A549 (cell line): ENCODE results near the gene PIGO. TPM values are rescaled to one million over a fixed set of nuclear protein-coding genes. Genes with fewer than 3 reads are reported as not detected.

Experiments
- ATAC-seq, 2 experiments: fragments of 200-7000 bp in 1 of 2; fragments of >200 bp in 1 of 2; cut with Nextera tagmentation in 1 of 2; cut with Tn5 transposase in 1 of 2; 3 replicates each; pipeline versions ENCODE4 v1.8.0 to v1.9.1; 2018 to 2020; ENCODE audit warnings: mild to moderate bottlenecking in 1 of 2, moderate library complexity in 1 of 2
- CTCF ChIA-PET: fragments of 300-600 bp; sonication (Branson Sonifier 250); formaldehyde crosslinking; extraction: SDS; loops from one replicate; lab custom pipeline; 2021; ENCODE audit warnings: antibody characterized with exemption, inconsistent platforms; lab: Yijun Ruan, JAX
- POLR2A ChIA-PET: fragments of 350-600 bp; formaldehyde crosslinking; extraction: SDS; loops from one replicate; lab custom pipeline; 2021; ENCODE audit warnings: antibody characterized with exemption, inconsistent platforms; lab: Yijun Ruan, JAX
- DNase-seq, 2 experiments: peaks; one replicate each; pipeline versions ENCODE4 v3.0.0 to v3.0.0-alpha.2; 2011 to 2016; ENCODE audit warnings: low read depth in 1 of 2, low spot score in 1 of 2
- FAIRE-seq: peaks from 2 replicates; lab custom pipeline; 2011; peaks lifted over from hg19 to GRCh38; lab: Jason Lieb, UNC
- H3K27ac ChIP-seq, 2 experiments: fragments of >200 bp; sonication (Bioruptor Twin); formaldehyde crosslinking; 3 replicates each; pipeline ENCODE4 v1.5.1; 2016 to 2017
- H3K4me1 ChIP-seq: fragments of >200 bp; sonication (Bioruptor Twin); formaldehyde crosslinking; 3 replicates; pipeline ENCODE4 v1.6.1; 2016
- H3K4me2 ChIP-seq: fragments of >200 bp; sonication (Bioruptor Twin); formaldehyde crosslinking; 3 replicates; pipeline ENCODE4 v1.6.1; 2016
- H3K4me3 ChIP-seq: fragments of >200 bp; sonication (Bioruptor Twin); formaldehyde crosslinking; 3 replicates; pipeline ENCODE4 v1.5.1; 2016
- H3K9me3 ChIP-seq: fragments of >200 bp; sonication (Bioruptor Twin); formaldehyde crosslinking; 3 replicates; pipeline ENCODE4 v1.6.1; 2016
- CHD4 ChIP-seq: fragments of 200-600 bp; sonication (generic); IDR thresholded peaks from 2 replicates; pipeline ENCODE4 v1.6.1; 2016; ENCODE audit warnings: antibody characterized with exemption, mild to moderate bottlenecking, borderline replicate concordance
- CTCF ChIP-seq: fragments of >200 bp; sonication (Bioruptor Twin); formaldehyde crosslinking; IDR thresholded peaks from 3 replicates; pipeline ENCODE4 v1.5.1; 2016
- EHMT2 ChIP-seq: fragments of 200-600 bp; sonication (generic); IDR thresholded peaks from 2 replicates; pipeline ENCODE4 v1.6.1; 2016; ENCODE audit warnings: antibody characterized with exemption, low read depth, mild to moderate bottlenecking, moderate library complexity
- FOSB ChIP-seq: fragments of 250-450 bp; sonication (Bioruptor Pico); IDR thresholded peaks from 2 replicates; pipeline ENCODE4 v1.5.0; 2020; ENCODE audit warnings: mild to moderate bottlenecking, moderate library complexity
- FOSL2 ChIP-seq, 2 experiments: fragments of 450-650 bp in 1 of 2; fragments of >200 bp in 1 of 2; sonication (Bioruptor Twin) in 1 of 2; formaldehyde crosslinking; IDR thresholded peaks; 2 replicates each; pipeline versions ENCODE4 v1.5.0 to v1.6.1; 2016 to 2020; ENCODE audit warnings: mild to moderate bottlenecking in 1 of 2, moderate library complexity in 1 of 2
- FOXS1 ChIP-seq: fragments of 250-450 bp; sonication (Bioruptor Pico); IDR thresholded peaks from 2 replicates; pipeline ENCODE4 v1.5.0; 2020; ENCODE audit warnings: mild to moderate bottlenecking, moderate library complexity
- HMGXB4 ChIP-seq: fragments of 250-450 bp; sonication (Bioruptor Pico); IDR thresholded peaks from 2 replicates; pipeline ENCODE4 v1.5.0; 2021; ENCODE audit warnings: mild to moderate bottlenecking, moderate library complexity, borderline replicate concordance
- HOXA7 ChIP-seq: fragments of 250-450 bp; sonication (Bioruptor Pico); IDR thresholded peaks from 2 replicates; pipeline ENCODE4 v1.5.0; 2020; ENCODE audit warnings: mild to moderate bottlenecking, moderate library complexity
- HOXB13 ChIP-seq: fragments of 250-450 bp; sonication (Bioruptor Pico); IDR thresholded peaks from 2 replicates; pipeline ENCODE4 v1.5.0; 2020; ENCODE audit warnings: low read depth, mild to moderate bottlenecking, moderate library complexity
- HOXB5 ChIP-seq: fragments of 250-450 bp; sonication (Bioruptor Pico); IDR thresholded peaks from 2 replicates; pipeline ENCODE4 v1.5.0; 2020; ENCODE audit warnings: mild to moderate bottlenecking, moderate library complexity
- JUN ChIP-seq, 2 experiments: fragments of >200 bp; sonication (Bioruptor Twin); formaldehyde crosslinking; IDR thresholded peaks; 2 replicates in 1 of 2; 3 replicates in 1 of 2; pipeline ENCODE4 v1.6.1; 2016 to 2017
- JUNB ChIP-seq: fragments of >200 bp; sonication (Bioruptor Twin); formaldehyde crosslinking; IDR thresholded peaks from 2 replicates; pipeline ENCODE4 v1.6.1; 2016
- NR3C1 ChIP-seq: fragments of >200 bp; sonication (Bioruptor Twin); formaldehyde crosslinking; IDR thresholded peaks from 3 replicates; pipeline ENCODE4 v1.6.1; 2017
- PHF8 ChIP-seq: fragments of 200-600 bp; sonication (generic); IDR thresholded peaks from 2 replicates; pipeline ENCODE4 v1.6.1; 2016; ENCODE audit warnings: low read depth, mild to moderate bottlenecking, antibody characterized with exemption, moderate library complexity, borderline replicate concordance
- POLR2AphosphoS2 ChIP-seq: conservative IDR thresholded peaks from 2 replicates; pipeline ENCODE4 v1.6.1; 2012; ENCODE audit warnings: low read length, improper control_type of control experiment, inconsistent platforms
- REST ChIP-seq: fragments of 200-600 bp; sonication (generic); IDR thresholded peaks from 2 replicates; pipeline ENCODE4 v1.6.1; 2016; ENCODE audit warnings: antibody characterized with exemption, mild to moderate bottlenecking, moderate library complexity
- RNF2 ChIP-seq: fragments of 200-600 bp; sonication (generic); IDR thresholded peaks from 2 replicates; pipeline ENCODE4 v1.6.1; 2016; ENCODE audit warnings: low read depth, mild to moderate bottlenecking, antibody characterized with exemption, moderate library complexity, borderline replicate concordance
- ZC3H11A ChIP-seq: fragments of 450-650 bp; IDR thresholded peaks from 2 replicates; pipeline ENCODE4 v1.6.1; 2014; ENCODE audit warnings: antibody characterized with exemption, mild to moderate bottlenecking
- ZFP36 ChIP-seq: fragments of 450-650 bp; IDR thresholded peaks from 2 replicates; pipeline ENCODE4 v1.6.1; 2014; ENCODE audit warnings: borderline replicate concordance; ENCODE audit not compliant: partially characterized antibody
- ZNF302 ChIP-seq: fragments of 250-450 bp; sonication (Bioruptor Pico); IDR thresholded peaks from 2 replicates; pipeline ENCODE4 v1.9.0; 2021; ENCODE audit warnings: inconsistent platforms, mild to moderate bottlenecking, moderate library complexity
- ZSCAN20 ChIP-seq: fragments of 250-450 bp; sonication (Bioruptor Pico); IDR thresholded peaks from 2 replicates; pipeline ENCODE4 v1.8.0; 2022; ENCODE audit warnings: mild to moderate bottlenecking, moderate library complexity
- WGBS: methylation state at CpG from one replicate; pipeline ENCODE4 v1.1.6; 2017; ENCODE audit errors: missing lambda C conversion rate; 5-methylcytosine and 5-hydroxymethylcytosine counted together
- polyA plus RNA-seq, 4 experiments: library from polyadenylated mRNA; depleted of rRNA in 3 of 4; stranded (reverse); fragments of >200 nt; fragmentation: RNase III in 1 of 4; extraction: RNeasy Plus Mini Kit Qiagen cat#74134 plus additional on column Dnase treatment in 1 of 4; gene quantifications; 2 replicates in 3 of 4; 3 replicates in 1 of 4; pipeline ENCODE4 v1.2.3, GENCODE V29; 2011 to 2017
- TF ChIP-seq, protein P1 (sequence below): IDR thresholded peaks from 2 replicates; pipeline ENCODE4 v1.6.1; 2012
- TF ChIP-seq, protein P2 (sequence below): fragments of 150-350 bp; IDR thresholded peaks from 2 replicates; pipeline ENCODE4 v1.6.1; 2014; ENCODE audit warnings: low read depth, mild to moderate bottlenecking, low read length
- TF ChIP-seq, protein P3 (sequence below): IDR thresholded peaks from 2 replicates; pipeline ENCODE4 v1.6.1; 2012; ENCODE audit warnings: low read depth, borderline replicate concordance

Gene PIGO
- polyA plus RNA-seq, 2 of the 4 experiments (the other 2 are of a cell fraction), result 47.0 to 50.4 TPM

DNA sequence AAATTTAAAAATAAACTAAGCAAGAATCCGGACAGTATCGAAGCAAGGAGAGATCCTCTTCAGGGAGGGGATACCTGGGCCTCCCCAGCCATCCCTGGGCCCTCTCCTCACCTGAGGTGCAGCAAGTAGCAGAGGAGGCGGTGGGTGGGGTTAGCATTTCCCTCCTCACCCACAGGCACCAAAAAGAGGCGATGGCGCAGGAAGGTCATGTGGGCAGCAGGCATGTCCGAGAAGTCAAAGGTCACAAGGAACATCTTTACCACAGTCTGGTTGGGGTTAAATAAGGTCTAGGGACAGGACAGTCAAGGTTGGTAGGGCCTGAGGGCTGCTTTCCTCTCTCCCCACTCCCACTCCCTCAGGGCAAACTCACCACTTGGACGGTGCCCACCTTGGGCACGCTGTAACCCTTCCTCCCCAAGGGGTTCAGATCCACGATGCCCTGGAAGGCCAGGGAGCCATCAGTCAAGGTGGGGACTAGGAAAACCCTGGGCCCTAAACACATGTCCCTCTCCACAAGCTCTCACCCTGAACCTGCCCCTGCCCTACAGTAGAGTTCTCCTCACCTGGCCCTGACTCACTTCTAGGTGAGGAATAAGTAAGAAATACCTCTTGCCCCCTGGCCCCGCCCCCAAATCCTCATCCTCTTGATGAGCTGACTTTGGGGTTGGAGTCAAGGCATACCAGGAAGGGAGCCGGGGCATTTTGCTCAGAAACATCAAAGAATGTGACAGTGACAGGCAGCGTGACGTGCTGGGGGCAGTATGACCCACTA lies 9.4 kb upstream of the PIGO start:
- FAIRE-seq (no peak), ATAC-seq (no peak), DNase-seq (no peak)
- WGBS, result 90% methylated on average over 13 of the region's 13 CpGs
- Histone ChIP-seq H3K4me2 (no peak overlapping the region), H3K4me1 (peaks cover 29% of the 10 kb centered on the region), H3K27ac (no peak overlapping the region), H3K9me3 (no peaks in the 10 kb centered on the region), H3K4me3 (no peak overlapping the region)
- POLR2A ChIA-PET, result no interaction called here
- TF ChIP-seq FOSL2 (IDR thresholded peaks at IDR 0.05) (no peak), FOSL2 (CRISPR knock-in tag; IDR thresholded peaks at IDR 0.05) (no peak), JUN (IDR thresholded peaks at IDR 0.05) (no peak), FOXS1 (CRISPR knock-in tag) (no peak), NR3C1 (no peak), ZNF302 (CRISPR knock-in tag) (no peak), HOXB5 (no peak), ZC3H11A (no peak), CHD4 (no peak), HOXA7 (CRISPR knock-in tag) (no peak), JUNB (no peak)
- TF ChIP-seq, protein P1, sequence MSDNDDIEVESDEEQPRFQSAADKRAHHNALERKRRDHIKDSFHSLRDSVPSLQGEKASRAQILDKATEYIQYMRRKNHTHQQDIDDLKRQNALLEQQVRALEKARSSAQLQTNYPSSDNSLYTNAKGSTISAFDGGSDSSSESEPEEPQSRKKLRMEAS, result no peak
- TF ChIP-seq, protein P2, sequence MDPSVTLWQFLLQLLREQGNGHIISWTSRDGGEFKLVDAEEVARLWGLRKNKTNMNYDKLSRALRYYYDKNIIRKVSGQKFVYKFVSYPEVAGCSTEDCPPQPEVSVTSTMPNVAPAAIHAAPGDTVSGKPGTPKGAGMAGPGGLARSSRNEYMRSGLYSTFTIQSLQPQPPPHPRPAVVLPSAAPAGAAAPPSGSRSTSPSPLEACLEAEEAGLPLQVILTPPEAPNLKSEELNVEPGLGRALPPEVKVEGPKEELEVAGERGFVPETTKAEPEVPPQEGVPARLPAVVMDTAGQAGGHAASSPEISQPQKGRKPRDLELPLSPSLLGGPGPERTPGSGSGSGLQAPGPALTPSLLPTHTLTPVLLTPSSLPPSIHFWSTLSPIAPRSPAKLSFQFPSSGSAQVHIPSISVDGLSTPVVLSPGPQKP, result no peak
- CTCF ChIA-PET, result interaction anchor here (0.7 to 15.8 kb wide), 8 partner anchors 10 to 541 kb away, joined by 3 to 110 read pairs (median 4); partner anchors contain the start of genes ATOSB, FANCG and PIGO

- CTCF ChIA-PET, result interaction anchor here (2.0 to 15.8 kb wide), 4 partner anchors 9 to 26 kb away, joined by 6 to 110 read pairs (median 10); partner anchors contain the start of genes ATOSB, FANCG and PIGO
- DNase-seq (no peak), ATAC-seq (no peak), FAIRE-seq (no peak)
- WGBS, result 91% methylated on average over 12 of the region's 12 CpGs
- H3K9me3 ChIP-seq, result no peaks in the 10 kb centered on the region
- H3K4me1 ChIP-seq, result peaks cover 22% of the 10 kb centered on the region
- no peak overlapping the region for H3K4me3 ChIP-seq
- POLR2A ChIA-PET, result no interaction called here
- H3K4me2 ChIP-seq, result no peak overlapping the region
- no peak overlapping the region for H3K27ac ChIP-seq
- TF ChIP-seq ZFP36 (no peak), RNF2 (no peak), ZC3H11A (no peak), HOXB5 (no peak), POLR2AphosphoS2 (no peak), CTCF (no peak), EHMT2 (no peak), HMGXB4 (CRISPR knock-in tag) (no peak), HOXB13 (CRISPR knock-in tag) (no peak), PHF8 (no peak), ZSCAN20 (CRISPR knock-in tag) (no peak), FOSB (CRISPR knock-in tag) (no peak), CHD4 (no peak), REST (no peak)
- TF ChIP-seq, protein P2, result no peak
- TF ChIP-seq, protein P3, sequence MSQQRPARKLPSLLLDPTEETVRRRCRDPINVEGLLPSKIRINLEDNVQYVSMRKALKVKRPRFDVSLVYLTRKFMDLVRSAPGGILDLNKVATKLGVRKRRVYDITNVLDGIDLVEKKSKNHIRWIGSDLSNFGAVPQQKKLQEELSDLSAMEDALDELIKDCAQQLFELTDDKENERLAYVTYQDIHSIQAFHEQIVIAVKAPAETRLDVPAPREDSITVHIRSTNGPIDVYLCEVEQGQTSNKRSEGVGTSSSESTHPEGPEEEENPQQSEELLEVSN, result no peak
- TF ChIP-seq, all 56 proteins: peak for 0
Observed at GRCh38 chr9:35105126-35105525, 8.7 kb upstream of the PIGO start.
